ENCODE results near the gene LSMEM2. TPM values are rescaled to one million over a fixed set of nuclear protein-coding genes. Genes with fewer than 3 reads are reported as not detected.

The LSMEM2 gene
- total and polyA plus RNA-seq, 2 experiments from 2014 or later = 0.59 to 0.86 TPM

- TF ChIP-seq ZNF462 (CRISPR knock-in tag; IDR thresholded peaks at IDR 0.05) = no peak
- TF ChIP-seq POLR2AphosphoS5 (IDR thresholded peaks at IDR 0.05; ENCODE audit: low read depth) = no peak
- TF ChIP-seq CTCF (conservative IDR thresholded peaks at IDR 0.05; ENCODE audit: low read depth in 2 of 2) = no peak
Measured at GRCh38 chr3:50268703-50269451, 10.0 kb upstream of the LSMEM2 start, which contains the start of gene SEMA3B (continued).

GRCh38 chr3:50269460-50269859, 9.4 kb upstream of the LSMEM2 start:
- no peaks in the 10 kb centered on the region for H4K20me1 ChIP-seq (replicated peaks; ENCODE audit: insufficient read depth)
- DNase-seq (ENCODE audit: low spot score) (no peak), ATAC-seq (no peak)
- Mint-ChIP-seq H3K36me3 (ENCODE audit: low read depth) (no peaks in the 10 kb centered on the region), H3K4me1 (peaks cover 56% of the 10 kb centered on the region), H3K4me3 (no peak overlapping the region; the same call in 2 of the 3 replicates), H3K27ac (peak overlapping the region; percentile 5; the same call in 1 of the 2 replicates), H3K27me3 (ENCODE audit: insufficient read depth, low read depth, poor library complexity) (peaks cover 29% of the 10 kb centered on the region), H3K9me3 (no peaks in the 10 kb centered on the region)
- no peak overlapping the region for H3K4me2 ChIP-seq
- no peaks in the 10 kb centered on the region for H3K36me3 ChIP-seq (ENCODE audit: insufficient read depth)
- 0 out of 2 replicates have a peak, but pooled peaks cover 8% of the 10 kb centered on the region for H3F3A ChIP-seq (replicated peaks; ENCODE audit: low read depth)
- no peak overlapping the region for H3K4me3 ChIP-seq
- H2AFZ ChIP-seq = no peak overlapping the region
- H3K27ac ChIP-seq (ENCODE audit: low read depth) = no peak overlapping the region
- no peaks in the 10 kb centered on the region for H3K9me2 ChIP-seq (ENCODE audit: insufficient read depth)
- H3K27me3 ChIP-seq (ENCODE audit: insufficient read depth) = peaks cover 16% of the 10 kb centered on the region
- peaks cover 45% of the 10 kb centered on the region for H3K4me1 ChIP-seq (ENCODE audit: insufficient read depth)
- no peaks in the 10 kb centered on the region for H3K79me2 ChIP-seq (replicated peaks; ENCODE audit: insufficient read depth)
- TF ChIP-seq ETS1 (IDR thresholded peaks at IDR 0.05) = no peak
- TF ChIP-seq CREB1 (CRISPR knock-in tag; IDR thresholded peaks at IDR 0.05; ENCODE audit: low read depth) = no peak
- TF ChIP-seq JUNB (IDR thresholded peaks at IDR 0.05; ENCODE audit: unreplicated experiment) = no peak
- no peak for TF ChIP-seq EZH2phosphoT487 (IDR thresholded peaks at IDR 0.05; ENCODE audit: unreplicated experiment)
- no peak for TF ChIP-seq NANOG (IDR thresholded peaks at IDR 0.05; ENCODE audit: borderline replicate concordance)
- no peak for TF ChIP-seq ZNF114 (CRISPR knock-in tag; IDR thresholded peaks at IDR 0.05)
- TF ChIP-seq EZH2 (IDR thresholded peaks at IDR 0.05; ENCODE audit: low read depth, unreplicated experiment) = no peak
- TF ChIP-seq REST (IDR thresholded peaks at IDR 0.05; ENCODE audit: unreplicated experiment) = no peak
- no peak for TF ChIP-seq ZNF331 (CRISPR knock-in tag; IDR thresholded peaks at IDR 0.05; ENCODE audit: low read depth)

Measured in GM23338 (cell line).